Activated T-helper 9 cell treated with anti-CD3 and anti-CD28 coated beads, Interleukin-2, amount 50 U/mL, for 16 hours (primary cell): ENCODE data around the gene TIAL1.
"Not testable (repeated sequence)": the region's sequence is repeated elsewhere in the genome, so short reads cannot be mapped to it uniquely, and the experiment has no call there.

ENCODE experiments used
- DNase-seq: peaks from one replicate; pipeline ENCODE4 v3.0.0-alpha.2; 2020; ENCODE audit warnings: low read depth

TIAL1 gene

DNA sequence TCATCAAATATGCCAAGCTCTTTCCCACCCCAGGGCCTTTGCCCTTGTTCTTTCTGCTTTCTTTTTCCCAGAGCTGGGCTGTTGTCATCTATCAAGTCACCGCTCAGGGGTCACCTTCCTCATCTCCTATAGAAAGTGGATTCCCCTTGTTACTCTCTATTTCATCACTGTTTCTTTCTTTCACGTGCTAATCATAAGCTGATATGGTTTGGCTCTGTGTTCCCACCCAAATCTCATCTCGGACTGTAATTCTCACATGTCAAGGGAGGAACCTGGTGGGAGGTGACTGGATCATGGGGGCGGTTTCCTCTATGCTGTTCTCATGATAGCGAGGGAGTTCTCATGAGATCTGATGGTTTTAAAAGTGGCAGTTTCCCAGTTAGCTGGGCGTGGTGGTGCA, 17.0 kb upstream of the TIAL1 start:
- DNase-seq: no peak

DNA sequence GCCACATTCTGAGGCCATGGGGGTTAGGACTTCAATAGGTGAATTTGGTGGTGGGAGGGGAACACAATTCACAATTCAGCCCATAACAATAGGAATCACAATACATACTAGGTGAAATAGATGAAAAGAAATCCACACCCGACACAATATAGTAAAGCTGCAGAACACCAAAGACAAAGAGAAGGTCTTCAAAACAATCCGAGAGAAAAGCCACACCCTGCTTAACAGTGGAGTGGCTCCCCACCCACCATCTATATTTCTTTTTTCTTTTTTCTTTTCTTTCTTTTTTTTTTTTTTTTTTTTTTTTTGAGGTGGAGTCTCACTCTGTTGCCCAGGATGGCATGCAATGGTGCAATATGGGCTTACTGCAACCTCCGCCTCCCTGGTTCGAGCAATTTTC, 14.7 kb upstream of the TIAL1 start:
- no peak for DNase-seq

DNA sequence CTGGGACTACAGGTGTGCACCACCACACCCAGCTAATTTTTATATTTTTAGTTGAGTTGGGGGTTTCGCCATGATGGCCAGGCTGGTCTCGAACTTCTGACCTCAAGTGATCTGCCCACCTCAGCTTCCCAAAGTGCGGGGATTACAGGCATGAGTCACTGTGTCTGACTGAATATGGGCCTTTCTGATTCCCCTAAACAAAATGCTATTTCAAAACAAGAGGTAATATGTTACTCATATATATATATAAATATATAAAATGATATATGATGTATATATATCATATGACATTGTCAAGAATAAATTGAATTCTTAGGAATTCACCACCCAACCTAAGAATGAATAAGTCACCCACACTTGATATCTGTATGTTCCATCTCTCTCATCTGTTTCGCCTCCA, 12.8 kb upstream of the TIAL1 start:
- no peak for DNase-seq

DNA sequence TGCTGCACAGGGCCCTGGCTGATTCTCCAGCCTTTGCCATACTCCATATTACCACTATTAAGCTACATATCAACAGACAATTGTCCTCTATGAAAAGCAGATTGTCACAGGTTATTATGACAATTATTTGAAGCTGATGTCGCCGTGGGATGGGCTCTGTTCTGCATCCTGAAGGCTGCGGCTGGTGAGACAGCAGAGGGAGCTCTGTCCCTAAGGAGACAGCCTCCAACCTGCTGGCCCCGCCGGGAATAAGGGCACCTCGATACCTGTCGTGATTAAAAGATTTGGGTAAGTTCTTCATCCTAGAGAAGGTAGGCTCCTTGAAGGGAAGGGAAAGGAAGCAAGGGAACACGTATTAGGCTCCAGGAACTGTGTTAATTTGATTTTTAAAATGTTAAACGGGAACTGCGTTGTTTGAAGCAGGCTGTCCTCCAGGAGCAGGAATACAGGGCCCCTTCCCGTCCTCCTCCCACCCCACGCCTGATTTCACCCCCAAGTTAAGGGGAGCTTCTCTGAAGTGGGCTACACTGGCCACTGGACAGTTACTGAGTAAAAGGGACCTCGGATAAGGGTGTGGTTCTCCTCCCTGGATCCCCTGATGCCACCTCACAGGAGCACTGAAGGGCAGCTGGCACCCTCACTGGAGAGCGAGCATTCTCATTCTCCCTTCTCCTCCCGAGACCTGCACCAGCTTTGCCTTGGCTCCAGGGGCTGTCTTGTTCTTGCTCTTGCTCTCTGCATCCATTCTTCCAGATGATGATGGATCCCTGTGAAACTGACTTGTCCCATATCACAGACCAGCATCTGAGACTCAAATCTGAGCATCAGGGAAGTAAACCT, 11.8 kb upstream of the TIAL1 start:
- peak; percentile 8 for DNase-seq

DNA sequence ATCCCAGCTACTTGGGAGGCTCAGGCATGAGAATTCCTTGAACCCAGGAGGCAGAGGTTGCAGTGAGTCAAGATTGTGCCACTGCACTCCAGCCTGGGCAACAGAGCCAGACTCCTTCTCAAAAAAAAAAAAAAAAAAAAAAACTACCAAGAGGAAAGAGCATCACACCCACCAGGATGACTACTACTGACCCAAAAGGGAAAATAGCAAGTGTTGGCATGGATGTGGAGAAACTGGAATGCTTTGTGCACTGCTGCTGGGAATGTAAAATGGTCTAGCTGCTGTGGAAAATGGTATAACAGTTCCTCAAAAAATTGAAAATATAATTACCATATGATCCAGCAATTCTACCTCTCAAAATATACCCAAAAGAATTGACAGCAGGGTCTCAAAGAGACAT, 7.7 kb upstream of the TIAL1 start:
- no peak for DNase-seq

DNA sequence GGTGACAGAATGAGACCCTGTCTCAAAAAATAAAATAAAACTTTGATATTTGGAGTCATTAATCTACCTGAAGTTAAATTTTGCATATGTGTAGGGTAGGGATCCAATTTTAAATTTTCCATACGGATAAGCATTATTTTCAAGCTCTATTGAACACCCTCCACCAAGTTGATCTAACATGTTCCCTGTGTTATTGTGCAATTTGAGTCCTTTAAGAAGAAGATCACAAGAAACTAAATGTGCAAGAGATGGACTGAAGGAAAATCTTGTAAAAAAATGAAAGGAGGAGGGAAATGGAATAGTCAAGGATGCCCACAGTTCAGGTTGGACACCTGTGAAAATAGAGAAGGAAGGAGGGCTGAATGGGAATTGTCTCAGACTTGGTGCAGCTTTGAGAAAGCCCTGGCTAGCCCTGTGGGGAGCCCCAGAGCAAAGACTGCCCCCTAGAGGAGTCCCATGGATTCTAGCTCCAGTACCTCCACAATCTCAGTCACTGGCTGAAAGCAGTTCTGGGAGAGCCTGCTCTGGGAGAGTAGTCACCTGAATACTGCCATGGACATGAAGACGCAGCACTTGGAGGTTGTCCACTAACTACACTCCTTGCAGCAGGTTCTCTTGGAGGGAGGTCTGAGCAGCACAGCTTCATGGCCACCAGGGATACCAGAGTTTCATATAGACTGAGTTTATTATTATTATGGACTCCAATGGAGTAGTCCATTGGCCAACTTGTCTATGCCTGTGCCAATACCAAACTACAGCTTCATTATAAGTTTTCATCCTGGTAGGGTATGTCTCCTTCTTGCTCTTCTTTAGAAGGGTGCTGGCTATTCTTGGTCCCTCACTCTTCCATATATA, 5.7 kb upstream of the TIAL1 start:
- DNase-seq: peak; percentile 4

DNA sequence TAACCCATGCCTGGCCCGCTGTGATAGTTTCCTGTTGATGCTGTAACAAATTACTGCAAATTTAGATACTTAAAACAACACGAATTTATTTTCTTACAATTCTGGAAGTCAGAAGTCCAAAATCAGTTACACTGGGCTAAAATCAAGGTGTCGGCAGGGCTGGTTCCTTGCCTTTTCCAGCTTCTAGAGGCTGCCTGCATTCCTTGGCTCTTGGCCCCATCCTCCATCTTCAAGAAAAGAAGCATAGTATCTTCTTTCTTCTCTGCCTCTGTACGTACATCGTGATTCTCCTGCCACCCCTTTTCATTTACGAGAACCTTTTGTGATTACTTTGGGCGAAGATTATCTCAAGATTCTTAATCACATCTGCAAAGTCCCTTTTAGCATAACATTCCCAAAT, 1.6 kb upstream of the TIAL1 start:
- no peak for DNase-seq

DNA sequence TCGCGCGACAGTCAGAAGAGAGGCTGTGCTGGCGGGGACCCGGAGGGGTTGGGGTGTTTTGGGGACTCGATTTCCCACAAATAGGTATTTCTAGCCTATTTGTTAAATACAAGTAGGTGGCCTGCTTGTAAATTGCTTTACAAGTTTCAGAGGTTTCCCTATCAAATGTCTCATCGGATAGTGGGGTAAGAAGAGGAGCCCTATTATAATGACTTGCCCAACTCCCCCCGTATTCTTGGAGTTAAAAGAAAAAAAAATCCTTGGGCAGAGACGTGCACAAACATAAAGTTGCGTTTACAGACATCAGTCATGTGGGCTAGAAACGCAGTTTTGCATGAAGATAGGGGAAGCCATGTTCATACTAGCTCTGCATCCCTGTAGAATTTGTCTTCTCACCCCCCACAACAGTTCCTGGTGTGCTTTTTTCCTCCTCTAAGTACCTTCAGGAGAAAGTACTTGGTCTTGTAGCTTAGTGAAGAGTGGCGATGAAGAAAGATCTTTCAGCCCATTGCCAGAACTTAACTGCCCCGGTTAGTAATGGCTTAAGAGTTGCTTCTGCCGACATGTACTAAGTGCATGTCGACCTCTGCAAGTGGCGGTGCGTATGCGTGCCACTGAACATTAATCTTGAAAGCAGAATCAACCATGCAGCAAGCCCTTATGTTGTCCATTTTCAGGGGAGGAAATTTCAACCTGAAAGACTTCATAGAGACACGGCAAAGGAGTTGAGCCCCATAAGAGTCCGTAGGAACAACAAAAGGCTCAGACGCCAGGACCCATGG, 832 bp upstream of the TIAL1 start:
- no peak for DNase-seq

DNA sequence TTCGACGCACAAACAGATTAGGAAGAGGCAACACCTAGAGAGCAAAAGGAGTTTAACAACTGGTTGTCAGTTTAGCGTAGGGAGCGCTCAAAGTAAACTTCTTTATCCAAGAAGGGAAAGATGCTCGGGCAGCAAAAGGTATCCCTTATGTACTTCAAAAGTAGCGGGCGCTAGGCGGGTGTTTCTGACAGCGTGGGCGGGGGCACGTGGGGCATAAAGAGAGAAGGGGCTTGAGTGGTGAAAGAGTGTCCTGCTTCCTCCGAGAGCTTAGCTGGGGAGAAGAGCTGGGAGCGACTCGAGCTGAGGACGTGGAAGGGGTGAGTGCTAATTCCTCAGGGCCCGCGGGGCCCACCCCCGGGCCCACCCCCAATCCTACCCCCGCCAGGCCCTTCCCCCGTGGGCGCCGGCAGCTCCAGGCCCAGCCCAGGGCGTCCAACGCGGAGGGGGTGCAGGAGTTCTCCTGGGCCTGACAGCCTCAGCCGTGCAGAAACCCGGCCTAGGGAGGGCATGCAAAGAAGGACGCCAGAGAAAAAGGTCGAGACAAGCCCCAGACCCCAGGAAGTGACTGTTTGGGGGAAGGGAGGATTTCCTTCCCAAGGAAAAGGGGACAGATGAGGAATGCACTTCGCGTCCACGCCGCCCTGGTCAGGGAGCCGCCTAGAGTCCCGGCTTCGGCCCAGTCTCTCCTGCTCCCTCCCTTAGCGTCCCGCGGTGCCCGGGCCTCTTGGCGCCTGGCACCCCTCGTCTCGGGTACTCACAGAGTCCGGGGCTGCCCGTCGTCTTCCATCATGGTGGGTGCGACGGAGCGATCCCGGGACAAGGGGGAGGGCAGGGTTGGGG, 868 bp downstream of the TIAL1 start:
- peak; percentile 55 for DNase-seq

DNA sequence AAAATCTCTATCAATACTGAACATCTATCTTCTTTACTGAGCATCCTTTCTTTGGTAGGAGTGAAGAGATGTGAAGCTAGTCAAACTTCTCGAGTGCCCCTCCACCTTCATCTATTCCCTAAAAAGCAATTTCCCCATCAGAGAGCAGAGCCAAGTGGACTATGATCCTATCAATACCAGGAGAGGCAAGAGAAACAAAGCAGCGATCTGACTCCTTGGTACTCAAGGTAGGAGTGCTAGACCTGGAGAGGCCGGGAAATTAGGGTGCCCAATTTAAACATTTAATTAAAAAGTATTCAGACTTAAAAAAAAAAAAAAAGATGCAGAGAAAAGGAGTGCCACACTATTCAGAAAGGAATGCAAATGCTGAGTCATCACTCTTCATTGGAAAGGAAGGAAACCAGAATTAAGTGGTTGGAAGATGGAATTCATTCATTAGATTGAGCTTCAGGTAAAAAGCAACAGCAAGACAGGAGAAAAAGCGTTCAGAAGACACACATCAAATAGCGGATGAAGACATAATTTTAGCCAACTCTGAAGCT, 1.6 kb downstream of the TIAL1 start:
- DNase-seq: no peak

DNA sequence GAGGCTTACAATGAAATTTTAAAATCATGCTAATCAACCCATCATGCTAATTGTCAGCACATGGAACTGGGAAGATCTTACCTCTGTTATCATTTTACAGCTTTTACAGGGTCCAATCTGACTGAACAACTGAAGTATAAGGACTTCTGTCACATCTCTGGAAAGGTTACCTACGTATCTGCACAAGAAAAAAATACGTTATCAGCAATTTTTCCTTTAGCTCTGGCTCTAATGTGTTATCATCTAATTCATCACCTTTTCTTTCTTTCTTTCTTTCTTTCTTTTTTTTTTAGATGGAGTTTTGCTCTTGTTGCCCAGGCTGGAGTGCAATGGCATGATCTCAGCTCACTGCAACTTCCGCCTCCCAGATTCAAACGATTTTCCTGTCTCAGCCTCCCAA, 8.7 kb downstream of the TIAL1 start:
- no peak for DNase-seq

DNA sequence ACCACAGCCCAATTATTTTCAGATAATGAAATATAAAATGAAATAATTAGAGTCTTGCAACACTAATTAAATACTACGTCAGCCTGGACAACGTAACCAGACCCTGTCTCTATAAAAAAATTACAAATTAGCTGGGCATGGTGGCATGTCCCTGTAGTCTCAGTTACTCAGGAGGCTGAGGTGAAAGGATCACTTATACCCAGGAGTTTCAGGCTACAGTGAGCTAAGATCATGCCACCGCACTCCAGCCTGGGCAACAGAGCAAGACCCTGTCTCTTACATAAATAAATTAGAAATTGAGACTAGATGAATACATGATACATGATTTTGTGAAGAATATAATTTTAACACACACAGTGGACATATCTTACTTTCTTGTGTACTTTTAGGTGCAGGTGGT, 18.4 kb downstream of the TIAL1 start:
- DNase-seq: no peak

DNA sequence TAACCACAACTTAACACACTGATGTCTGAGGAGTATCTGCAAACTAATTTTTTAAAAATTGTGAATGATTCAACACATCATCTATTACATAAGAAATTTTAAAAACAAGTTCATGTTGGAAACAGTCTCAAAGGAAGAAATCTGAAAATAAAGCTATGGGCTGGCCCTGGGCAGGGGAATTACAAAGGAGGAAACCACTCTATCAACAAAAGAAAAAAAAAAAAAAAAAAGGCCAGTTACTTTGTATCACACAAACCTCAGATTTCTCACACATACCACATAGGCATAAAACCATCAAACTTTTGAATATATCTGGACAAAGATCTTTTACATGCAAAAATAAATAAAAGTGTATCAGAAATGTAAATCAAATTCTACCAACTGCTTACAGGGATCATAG, 20.8 kb downstream of the TIAL1 start:
- DNase-seq: no peak

DNA sequence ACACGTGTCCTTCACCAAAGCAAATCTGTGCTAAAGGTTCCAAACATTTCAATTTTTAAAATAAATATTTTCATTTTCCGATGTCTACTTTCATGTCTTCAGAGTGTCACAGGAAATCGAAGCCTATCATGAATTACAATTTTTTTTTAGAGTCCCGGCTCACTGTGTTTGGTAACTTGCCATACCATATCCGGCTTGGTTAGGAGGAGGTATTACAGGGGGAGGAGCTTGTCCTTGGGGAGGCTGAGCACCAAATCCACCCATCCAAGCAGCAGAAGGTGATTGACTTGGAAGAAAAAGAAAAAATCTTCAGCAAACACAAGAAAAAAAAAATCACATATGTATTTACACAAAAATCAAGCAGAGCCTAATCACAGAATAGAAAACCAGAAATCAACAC, 21.3 kb downstream of the TIAL1 start:
- no peak for DNase-seq

DNA sequence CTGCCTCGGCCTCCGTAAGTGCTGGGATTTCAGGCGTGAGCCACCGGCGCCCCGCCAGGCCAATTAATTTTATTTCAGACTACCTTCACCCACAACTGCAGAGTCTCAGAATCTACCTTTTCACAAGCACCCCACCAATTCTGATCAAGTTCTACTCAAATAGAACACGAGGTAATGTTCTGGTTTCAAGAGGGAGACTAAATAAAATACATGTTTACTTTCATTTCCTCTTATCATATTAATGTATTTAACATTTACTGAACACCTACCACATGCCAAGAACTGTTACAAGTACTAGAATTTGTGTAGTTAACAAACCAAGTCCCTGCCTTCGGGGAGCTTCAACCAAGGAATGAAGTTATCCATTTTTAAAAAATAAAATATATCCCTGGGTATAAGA, 28.8 kb downstream of the TIAL1 start:
- no peak for DNase-seq

DNA sequence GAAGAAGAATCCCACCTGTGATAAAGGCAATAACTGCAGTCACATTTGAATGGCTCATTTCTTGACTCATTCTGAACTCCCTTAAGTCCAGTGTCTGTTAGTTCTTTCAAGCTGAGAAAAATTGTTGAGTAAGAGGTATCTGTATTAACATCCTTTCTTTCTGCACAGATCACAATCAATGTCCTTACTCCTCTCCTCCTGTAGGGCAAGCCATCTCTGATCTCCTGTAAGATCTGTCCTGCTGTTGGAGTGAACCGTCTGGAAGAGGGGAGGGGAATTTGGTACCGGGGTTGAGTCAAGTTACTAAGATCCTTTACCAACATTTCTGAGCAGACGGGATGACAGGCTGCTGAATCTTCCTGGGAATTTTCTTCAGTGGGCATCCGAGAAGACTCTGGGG, 34.7 kb downstream of the TIAL1 start:
- DNase-seq: no peak

DNA sequence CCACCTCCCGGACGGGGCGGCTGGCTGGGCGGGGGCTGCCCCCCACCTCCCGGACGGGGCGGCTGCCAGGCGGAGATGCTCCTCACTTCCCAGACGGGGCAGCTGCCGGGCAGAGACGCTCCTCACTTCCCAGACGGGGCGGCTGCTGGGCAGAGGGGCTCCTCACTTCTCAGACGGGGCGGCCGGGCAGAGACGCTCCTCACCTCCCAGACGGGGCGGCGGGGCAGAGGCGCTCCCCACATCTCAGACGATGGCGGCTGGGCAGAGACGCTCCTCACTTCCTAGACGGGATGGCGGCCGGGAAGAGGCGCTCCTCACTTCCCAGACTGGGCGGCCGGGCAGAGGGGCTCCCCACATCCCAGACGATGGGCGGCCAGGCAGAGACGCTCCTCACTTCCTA, 37.3 kb downstream of the TIAL1 start:
- DNase-seq: not testable (repeated sequence)

DNA sequence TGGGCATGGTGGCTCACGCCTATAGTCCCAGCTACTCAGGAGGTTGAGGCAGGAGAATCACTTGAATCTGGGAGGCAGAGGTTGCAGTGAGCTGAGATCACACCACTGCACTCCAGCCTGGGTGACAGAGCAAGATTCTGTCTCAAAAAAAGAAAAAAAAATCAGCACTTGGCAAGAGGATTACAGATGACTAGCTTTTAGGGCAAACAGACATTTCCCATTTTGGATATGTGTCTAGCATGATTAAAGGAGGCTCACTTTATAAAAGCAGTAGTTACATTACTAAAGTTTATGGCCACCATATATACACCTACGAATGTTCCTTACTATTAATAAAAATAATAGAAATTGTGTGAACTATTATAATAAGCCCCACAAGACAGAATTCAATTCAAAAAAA, 40.7 kb downstream of the TIAL1 start:
- not testable (repeated sequence) for DNase-seq

DNA sequence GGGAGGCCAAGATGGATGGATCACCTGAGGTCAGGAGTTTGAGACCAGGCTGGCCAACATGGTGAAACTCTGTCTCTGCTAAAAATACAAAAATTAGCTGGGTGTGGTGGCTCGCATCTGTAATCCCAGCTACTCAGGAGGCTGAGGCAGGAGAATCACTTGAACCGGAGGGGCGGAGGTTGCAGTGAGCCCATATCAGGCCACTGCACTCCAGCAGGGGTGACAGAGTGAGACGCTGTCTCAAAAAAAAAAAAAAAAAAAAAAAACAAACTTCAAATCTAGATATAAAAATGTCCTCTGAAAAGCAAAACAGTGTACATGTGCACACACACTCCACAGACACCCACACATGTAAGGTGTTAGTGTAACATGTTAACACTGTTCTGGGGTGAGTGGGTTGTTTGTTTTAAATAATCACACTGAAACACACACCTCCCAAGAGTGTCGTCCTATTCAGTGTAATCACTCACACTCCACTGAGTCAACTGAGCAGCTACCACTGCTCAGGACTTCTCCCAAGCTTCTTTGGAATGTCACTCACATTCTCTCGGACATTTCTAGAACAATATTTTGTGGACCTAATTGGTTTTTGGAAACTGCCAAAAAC, 41.5 kb downstream of the TIAL1 start:
- DNase-seq: no peak

DNA sequence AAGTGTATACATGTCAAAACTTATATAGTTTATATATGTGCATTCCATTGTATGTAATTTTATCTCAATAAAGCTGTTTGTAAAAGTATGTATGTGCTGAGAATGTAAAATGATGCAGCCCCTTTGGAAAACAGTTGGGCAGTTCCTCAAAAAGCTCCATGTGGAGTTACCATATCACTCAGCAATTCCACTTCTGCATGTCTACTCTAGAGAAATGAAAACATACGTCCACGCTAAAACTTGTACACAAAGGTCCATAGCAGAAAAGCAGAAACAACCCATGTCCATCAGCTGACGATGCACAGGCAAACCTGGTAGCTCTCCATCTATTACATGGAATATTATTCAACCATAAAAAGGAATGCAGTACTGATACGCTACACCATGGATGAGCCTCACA, 45.9 kb downstream of the TIAL1 start:
- DNase-seq: no peak
